Measurements from ENCODE around the gene PRR35.

PRR35 gene

DNA sequence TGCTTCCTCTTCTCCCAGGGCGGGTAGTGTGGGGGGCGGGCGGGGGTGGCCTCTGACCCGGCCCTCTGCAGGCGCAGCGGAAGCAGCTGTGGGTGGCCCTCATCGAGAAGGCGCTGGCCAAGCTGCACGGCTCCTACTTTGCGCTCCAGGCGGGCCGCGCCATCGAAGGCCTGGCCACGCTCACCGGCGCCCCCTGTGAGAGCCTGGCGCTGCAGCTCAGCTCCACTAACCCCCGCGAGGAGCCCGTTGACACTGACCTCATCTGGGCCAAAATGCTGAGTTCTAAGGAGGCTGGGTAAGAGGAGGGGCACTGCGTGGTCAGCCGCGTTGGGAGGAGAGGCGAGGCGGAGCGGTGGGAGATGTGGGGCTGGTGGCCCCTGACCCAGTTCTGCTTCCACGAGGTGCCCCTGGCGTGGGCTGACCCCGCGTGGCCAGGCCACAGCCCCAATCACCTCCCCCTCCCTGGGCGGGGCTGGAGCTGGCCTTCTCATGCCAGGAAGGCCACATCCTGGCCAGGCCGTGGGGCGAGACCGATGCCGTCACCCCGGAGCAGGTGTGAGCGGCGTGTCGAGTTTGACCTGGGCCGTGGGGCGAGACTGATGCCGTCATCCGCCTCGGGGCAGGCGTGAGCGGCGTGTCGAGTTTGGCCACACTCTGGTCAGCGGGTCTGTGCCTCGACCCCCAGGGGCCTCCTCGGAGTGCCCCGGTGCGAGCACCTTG lies 10.5 kb upstream of the PRR35 start:
- DNase-seq = no peak

GRCh38 chr16:551210-551609 lies 9.0 kb upstream of the PRR35 start:
- DNase-seq = no peak

DNA sequence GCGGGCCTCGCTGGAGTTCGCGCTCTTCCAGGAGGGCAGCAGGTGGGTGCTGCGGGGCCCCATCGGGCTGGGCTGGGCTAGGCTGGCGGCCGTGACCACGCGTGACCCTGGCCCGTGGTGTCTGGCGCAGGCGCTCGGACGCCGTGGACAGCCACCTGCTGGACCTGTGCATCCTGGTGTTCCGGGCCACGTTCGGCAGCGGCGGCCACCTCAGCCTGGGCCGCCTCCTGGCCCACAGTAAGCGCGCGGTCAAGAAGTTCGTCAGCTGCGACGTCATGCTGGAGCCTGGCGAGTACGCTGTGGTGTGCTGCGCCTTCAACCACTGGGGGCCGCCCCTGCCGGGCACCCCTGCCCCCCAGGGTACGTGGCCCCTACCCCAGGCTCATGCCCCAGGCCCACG lies 8.0 kb upstream of the PRR35 start:
- no peak for DNase-seq

DNA sequence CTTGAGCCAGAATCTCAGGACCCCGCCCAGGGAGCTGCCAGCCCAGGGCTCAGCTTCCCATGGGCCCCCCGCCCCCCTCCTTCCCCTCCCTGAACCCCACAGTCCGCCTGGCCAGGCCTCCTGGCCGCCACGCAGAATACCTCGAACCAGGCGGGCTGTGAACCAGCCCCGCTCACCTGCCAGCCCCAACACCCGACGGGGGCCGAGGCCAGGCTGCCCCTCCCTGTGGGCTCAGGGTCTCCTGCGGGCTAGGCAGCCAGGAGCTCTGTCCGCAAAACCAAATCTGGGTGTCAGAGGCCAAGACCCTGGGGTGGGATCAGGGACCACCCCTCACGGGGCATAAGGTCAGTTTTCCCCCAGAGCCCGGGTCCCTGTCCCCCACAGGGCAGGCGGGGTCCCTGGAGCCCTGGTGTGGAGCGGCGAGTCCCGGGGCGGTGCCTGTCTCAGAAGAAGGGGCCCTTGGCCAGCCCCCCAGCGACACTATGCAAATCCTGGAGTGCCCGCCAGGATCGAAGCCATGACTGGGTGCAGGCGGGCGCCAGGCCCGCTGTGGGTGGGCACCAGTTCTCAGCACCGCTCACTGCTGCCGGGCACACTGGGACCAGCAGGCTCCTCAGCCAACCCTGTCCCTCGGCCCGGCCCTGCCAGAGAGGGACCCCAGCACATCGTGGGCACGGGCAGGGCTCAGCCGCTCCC lies 6.4 kb upstream of the PRR35 start:
- no peak for DNase-seq

DNA sequence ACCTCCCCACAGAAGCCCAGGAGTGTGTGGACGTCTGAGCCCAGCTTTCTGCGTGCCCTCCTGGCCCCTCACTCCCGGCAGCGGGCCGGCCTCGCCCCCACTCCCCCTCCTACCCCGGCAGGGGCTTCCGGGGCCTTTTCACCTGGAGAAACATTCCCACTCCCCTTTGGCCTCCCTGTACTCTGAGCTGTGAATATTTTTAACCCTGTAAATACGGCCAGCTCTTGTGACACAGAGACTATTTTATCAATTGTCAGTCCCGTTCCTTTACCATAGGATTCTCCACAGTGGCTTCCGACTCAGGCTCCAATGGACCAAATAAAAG lies 5.9 kb upstream of the PRR35 start:
- no peak for DNase-seq

DNA sequence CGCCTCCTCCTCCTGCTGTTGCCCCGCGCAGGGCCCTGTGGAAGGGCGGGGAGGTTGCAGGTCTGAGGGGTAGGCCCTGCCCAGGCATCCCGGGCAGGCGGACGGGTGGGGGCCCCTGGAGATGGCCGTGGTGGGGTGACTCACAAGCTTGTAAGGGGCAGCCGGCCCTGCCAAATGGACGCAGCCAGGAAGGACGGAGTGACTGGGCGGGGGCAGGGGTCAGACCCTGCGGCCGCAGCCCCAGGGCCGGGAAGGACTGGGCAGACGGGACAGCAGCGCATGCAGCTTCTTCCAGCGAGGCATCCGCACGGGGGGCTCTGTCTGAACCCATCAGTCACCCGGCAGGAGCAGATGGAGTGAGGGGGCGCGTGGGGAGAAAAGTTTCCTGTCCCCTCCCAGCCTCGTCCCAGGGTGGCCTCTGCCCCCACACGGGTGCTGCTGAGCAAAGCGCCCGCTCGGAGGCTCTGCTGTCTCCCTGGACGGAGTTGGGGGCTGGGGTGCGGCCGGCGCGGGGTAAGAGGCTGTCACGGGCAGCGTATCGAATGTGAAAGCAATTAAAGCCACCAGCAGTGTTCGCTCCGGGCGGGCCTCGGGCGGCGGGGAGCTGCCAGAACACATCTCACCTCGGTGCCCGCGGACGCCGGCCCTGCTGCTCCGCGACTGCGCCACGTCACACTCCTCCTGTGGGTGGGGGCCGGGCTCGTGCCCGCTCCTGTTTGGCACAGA lies 5.4 kb upstream of the PRR35 start:
- DNase-seq = no peak

DNA sequence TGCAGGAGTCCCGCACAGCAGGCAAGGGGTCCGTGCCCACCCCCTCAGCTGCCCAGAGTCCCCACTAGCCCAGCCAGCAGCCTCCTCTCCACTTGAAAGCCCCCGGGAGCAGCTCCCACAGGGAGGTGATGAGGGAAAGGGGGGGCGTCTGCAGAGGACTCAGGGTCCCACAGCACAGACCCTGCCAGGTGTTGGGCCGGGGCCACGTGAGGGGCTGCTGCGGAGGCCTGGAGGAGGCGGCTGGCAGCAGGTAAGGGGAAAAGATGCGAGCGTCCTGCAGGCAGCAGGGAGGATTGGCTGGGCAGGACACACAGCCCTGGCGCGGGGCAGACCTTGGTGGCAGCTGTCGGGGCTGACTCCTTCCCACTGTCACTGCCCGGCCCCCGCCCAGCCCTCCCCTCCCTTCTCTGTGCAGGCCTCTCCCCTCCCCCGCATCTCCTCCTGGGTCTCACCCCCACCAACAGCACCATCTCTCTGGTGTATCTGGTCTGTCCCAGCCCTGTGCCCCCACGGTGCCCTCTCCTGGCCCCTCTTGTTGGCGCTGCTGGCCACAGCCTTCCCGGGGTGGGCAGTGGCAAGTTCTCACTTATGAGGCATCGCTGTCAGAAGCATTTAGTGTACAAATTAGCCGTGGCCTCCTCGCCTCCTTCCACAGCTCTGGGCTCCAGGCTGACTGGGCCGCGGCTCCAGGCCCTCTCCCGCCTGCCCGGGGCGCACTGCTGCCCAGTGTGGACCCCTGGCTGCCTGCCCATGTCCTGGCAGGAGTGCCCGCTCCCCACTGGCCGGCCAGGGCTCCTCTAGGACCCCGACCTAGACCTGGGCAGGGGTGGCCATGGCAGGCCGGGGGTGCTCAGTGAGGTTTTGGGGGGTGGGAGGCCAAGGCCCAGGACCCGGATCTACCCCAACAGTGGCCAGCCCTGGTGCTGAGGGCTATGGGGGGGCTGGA lies 4.4 kb upstream of the PRR35 start:
- DNase-seq = no peak

DNA sequence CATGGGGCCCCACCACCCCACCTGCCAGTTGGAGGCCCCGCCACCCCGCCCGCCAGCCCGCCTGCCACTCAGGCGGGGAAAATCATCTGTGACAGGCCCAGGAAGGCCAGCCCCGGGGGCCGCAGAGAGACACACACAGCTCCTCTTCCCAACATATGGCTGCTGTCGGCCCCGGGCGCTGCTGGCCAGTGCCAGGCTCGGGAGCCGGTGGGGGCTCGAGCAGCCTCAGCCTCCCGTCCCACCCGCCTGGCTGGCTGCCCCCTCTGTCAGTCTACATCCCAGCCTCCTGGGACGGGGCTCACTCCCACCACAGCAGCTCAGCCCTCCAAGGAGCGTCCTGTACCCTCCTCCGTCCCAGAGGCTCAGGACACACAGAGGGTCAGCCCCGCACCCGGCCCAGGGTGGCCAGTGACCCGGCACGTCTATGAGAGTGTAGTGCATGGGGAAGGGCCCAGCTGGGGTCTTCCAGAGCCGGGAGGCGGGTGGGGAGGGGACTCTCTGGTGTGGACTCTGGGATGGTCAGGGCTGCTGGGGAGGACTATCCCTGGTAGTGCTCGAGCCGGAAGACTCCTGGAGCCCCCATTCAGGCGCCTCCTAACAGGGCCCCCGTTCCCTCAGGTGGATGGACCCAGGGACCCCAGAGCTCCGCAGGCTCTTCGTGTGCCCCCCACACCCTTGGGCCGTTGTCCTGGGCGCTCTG lies 3.6 kb upstream of the PRR35 start:
- no peak for DNase-seq

DNA sequence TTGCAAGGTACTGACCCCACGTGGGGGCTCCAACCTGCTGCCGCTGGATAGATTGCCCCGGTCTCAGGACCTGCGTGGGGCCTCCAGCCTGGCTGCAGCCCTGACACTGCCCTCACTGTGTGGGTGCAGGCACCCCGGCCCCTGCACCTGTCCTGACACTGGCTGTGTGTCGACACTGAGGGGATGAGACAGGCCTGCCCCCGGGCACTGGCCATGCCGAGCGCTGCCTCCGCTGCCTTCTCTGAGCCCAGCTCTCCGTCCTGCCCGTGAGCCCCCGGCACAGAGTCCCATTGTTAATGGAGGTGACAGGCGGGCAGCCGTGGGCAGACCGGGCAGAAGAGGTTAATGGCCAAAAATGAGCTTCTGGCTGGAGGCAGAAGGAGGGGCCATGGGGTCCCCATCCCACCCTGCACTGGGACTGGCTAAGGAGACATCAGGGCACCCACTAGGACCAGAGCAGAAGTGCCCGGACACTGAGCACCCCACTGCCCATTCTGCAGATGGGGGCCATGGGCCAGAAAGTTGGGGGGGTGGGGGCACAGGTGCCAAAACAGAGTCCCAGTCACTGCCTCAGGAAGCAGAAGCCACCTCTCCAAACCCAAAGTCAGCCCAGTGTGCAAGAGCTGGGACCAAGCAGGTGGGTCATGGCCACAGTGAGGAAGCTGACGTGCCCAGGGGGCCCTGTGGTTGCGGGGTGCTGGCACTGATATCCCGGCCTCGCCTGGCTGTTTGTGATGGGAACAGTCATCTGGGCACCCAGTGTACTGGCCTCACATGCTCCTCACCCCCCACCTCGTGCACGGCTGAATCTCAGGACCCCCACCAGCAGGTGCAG lies 2.5 kb upstream of the PRR35 start:
- no peak for DNase-seq

DNA sequence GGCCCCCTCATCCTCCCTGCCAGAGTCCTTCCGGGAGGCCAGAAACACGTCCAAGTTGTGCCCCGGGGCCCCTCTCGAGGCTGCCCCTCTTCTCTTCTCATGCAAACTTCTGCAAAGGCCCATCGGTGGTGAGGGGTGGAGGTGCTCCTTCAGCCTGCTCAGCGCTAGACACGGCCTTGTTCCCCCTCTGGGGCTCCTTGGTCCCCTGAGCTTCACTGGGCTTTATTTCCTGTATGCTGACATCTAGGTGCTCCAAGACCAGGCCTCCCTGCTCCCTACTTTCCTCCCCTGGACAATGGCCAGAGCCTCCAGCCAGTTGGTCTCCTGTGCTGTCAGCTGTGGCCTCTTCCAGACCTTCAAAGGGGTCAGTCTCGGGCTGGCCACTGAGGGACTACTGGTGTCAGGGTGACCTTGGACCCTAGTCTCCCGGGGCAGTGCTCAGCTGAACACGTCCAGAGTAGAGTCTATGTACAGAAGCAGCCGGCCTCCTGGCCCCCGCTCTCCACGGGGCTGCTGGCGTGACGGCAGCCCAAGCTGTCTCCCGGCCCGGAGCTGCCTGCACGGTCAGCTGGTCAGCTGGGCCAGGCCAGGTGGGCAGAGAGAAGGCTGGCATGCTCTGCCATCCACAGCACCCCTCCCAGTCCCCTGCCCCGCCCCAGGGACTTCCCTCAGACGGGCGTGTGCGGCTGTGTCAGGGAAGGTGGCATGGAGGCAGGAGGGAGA lies 1.7 kb upstream of the PRR35 start:
- no peak for DNase-seq

DNA sequence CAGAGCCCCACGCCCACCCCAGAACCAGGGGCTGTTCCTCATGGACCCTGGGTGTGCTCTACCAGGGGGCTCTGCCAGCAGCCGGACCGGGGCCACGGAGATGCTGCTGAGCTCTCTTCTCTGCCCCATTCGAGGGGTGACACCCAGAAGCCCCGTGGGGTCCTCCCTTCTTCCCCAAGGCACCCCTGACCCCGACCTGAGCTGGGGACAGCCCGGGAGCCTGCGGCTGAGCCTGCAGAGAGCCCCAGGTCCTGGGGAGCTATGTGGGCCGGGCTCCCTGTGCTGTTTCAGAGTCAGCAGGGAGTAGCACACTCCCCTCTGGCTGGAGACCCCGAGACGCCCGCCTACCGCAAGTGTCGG lies 1.2 kb upstream of the PRR35 start:
- no peak for DNase-seq

- no peak for DNase-seq
These were observed 587 bp upstream of the PRR35 start for GRCh38 chr16:559411-560203.

DNA sequence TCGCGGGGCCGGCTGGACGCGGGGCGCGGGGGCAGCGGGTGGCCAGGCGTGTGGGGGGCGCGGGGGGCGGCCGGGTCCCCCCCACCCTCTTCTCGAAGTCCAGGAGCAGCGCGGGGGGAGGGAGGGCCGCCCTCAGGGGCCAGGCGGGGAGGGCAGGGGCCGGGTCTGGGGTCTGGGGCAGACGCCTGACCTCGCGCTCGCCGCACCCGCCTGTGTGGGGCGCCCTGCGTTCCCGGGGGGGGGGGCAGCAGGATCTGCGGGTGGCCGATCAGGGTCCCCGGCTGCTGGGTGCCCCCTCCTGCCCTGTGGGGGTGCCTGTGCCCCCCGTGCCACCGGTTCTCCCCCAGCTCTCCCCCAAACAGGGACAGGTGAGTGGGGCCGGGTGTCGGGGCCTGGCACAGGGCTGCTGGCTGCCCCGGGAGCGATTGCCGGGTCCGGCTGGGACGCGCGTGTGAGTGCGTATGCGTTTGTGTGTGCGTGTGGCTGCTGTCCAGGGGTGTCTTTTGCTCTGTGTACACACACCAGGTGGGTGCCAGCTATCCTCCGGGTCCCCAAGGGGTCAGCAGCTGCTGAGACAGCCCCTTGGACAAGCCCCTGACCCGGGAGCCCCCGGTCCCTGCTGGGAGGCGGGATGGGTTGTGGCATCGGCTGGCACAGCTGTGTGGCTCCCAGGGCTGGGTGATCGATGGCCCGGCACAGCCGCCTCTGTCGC lies 663 bp downstream of the PRR35 start:
- no peak for DNase-seq

GRCh38 chr16:561413-561794 lies 1.2 kb downstream of the PRR35 start:
- DNase-seq = no peak

GRCh38 chr16:561957-562938 lies 2.1 kb downstream of the PRR35 start:
- no peak for DNase-seq

DNA sequence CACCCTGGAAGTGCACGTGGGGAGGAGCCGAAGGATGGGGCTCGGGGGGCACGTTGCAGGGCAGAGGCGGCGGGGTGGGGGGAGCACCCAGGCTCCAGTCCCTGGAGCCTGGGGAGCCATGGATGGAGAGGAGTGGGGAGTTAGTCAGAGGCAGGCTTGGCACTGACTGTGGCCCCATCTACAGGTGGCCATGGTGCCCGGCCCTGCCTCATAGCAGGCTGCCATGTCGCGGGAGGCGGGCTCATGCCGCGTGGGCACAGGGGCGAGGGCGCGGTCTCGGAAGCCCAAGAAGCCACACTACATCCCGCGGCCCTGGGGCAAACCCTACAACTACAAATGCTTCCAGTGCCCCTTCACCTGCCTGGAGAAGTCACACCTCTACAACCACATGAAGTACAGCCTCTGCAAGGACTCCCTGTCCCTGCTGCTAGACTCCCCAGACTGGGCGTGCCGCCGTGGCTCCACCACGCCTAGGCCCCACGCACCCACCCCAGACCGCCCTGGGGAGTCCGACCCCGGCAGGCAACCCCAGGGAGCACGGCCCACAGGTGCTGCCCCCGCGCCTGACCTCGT lies 3.0 kb downstream of the PRR35 start:
- DNase-seq = no peak

DNA sequence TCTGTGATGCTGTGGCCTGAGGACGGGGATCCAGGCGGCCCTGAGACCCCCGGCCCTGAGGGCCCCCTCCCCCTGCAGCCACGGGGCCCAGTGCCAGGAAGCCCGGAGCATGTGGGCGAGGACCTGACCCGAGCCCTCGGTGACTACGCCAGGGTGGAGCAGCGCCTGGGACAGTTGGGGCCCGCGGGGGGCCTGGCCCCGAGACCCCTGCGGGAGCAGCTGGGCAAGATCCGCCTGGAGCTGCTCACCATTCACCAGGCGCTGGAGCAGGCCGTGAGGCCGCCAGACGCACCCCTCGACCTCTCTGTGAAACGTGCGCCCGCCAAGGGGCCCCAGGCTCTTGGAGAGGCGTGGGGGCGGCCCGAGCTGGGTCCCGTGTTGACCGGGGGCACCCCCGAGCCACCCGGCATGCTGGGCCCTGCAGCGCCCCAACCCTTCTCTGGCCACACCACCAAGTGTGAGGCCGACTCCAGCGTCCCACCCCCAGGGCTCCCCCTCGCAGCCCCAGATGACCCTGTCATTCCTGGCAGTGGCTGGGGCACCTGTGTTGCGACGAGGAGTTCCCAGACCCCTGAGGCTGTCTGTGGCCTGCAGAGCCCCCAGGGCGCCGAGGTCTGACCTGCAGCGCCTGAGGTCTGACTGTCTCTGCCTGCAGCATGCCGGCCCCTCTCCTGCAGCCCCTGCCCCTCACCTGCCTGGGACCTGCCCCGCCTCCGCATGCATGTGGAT lies 4.7 kb downstream of the PRR35 start:
- no peak for DNase-seq
